ENCODE data around the gene CCDC185.
A peak's percentile ranks its signal among the peaks of the same experiment; 100 is the strongest.

The CCDC185 gene

DNA sequence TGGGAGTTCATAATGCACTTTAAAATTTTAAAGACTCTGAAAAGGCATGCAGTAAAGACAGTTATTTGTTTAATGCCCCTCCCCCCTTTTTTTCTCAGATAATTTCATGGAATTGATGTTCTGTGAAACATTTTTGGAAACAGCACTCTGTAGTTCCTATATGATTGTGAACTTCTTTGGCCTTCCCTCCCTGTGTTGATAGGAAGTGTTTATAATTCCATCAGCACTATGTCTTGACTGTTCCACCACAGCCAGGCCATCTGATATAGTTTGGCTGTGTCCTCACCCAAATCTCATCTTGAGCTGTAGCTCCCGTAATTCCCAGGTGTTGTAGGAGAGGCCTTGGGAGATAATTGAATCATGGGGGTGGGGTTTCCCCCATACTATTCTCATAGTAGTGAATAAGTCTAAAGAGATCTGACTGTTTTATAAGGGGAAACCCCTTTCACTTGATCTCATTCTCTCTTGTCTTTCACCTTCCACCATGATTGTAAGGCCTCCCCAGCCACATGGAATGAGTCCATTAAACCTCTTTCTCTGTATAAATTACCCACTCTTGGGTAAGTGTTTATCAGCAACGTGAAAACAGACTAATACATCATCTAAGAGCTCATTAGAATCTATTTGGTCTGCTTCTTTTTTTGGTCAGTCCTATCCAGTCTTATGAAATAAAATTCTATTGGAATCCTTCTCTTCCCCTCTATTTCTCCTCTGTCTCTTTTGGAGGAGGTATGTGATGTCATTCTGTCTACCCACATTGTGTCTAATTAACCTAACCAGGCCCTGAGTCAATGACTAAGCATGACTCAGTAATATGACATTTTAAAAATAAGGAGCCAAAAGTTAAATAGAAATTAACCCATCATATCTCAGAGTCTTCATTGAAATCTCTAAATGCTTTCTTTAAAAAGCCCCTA is 8.9 kb downstream of the CCDC185 start:
- CTCF ChIA-PET, result interaction anchor here (0.6 to 0.9 kb wide), 3 partner anchors 212 to 285 kb away, joined by 3 to 6 read pairs (median 3); no protein-coding TSS in a partner anchor
- no peaks in the 10 kb centered on the region for H3K9me3 ChIP-seq (ENCODE audit: control insufficient read depth, insufficient read depth, low read depth, low read length)
- no peak overlapping the region for H3K4me3 ChIP-seq (ENCODE audit: low read depth, low read length)
- 0 out of 2 replicates have a peak, but pooled peaks cover 4% of the 10 kb centered on the region for H3K4me1 ChIP-seq (ENCODE audit: control insufficient read depth, insufficient read depth, low read length)
- H3K27ac ChIP-seq (ENCODE audit: extremely low read depth, low read depth, low read length), result no peak overlapping the region
- POLR2A ChIA-PET, result no interaction called here
- no peaks in the 10 kb centered on the region for H3K36me3 ChIP-seq (ENCODE audit: control insufficient read depth in 2 of 2, insufficient read depth in 1 of 2, low read length in 2 of 2)
- no peak for TF ChIP-seq ZNF514 (tag by site-specific recombination; IDR thresholded peaks at IDR 0.05)
- TF ChIP-seq KLF16 (tag by site-specific recombination; IDR thresholded peaks at IDR 0.05), result no peak
- TF ChIP-seq, protein P1, sequence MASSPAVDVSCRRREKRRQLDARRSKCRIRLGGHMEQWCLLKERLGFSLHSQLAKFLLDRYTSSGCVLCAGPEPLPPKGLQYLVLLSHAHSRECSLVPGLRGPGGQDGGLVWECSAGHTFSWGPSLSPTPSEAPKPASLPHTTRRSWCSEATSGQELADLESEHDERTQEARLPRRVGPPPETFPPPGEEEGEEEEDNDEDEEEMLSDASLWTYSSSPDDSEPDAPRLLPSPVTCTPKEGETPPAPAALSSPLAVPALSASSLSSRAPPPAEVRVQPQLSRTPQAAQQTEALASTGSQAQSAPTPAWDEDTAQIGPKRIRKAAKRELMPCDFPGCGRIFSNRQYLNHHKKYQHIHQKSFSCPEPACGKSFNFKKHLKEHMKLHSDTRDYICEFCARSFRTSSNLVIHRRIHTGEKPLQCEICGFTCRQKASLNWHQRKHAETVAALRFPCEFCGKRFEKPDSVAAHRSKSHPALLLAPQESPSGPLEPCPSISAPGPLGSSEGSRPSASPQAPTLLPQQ (tag by site-specific recombination; IDR thresholded peaks at IDR 0.05), result no peak
- TF ChIP-seq, protein P2, sequence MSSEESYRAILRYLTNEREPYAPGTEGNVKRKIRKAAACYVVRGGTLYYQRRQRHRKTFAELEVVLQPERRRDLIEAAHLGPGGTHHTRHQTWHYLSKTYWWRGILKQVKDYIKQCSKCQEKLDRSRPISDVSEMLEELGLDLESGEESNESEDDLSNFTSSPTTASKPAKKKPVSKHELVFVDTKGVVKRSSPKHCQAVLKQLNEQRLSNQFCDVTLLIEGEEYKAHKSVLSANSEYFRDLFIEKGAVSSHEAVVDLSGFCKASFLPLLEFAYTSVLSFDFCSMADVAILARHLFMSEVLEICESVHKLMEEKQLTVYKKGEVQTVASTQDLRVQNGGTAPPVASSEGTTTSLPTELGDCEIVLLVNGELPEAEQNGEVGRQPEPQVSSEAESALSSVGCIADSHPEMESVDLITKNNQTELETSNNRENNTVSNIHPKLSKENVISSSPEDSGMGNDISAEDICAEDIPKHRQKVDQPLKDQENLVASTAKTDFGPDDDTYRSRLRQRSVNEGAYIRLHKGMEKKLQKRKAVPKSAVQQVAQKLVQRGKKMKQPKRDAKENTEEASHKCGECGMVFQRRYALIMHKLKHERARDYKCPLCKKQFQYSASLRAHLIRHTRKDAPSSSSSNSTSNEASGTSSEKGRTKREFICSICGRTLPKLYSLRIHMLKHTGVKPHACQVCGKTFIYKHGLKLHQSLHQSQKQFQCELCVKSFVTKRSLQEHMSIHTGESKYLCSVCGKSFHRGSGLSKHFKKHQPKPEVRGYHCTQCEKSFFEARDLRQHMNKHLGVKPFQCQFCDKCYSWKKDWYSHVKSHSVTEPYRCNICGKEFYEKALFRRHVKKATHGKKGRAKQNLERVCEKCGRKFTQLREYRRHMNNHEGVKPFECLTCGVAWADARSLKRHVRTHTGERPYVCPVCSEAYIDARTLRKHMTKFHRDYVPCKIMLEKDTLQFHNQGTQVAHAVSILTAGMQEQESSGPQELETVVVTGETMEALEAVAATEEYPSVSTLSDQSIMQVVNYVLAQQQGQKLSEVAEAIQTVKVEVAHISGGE (tag by site-specific recombination; conservative IDR thresholded peaks at IDR 0.05; ENCODE audit: low read depth), result no peak
- TF ChIP-seq ZBTB17 (tag by site-specific recombination; IDR thresholded peaks at IDR 0.05), result no peak
- TF ChIP-seq ZNF560 (tag by site-specific recombination; IDR thresholded peaks at IDR 0.05; ENCODE audit: borderline replicate concordance), result no peak
- TF ChIP-seq, protein P3, sequence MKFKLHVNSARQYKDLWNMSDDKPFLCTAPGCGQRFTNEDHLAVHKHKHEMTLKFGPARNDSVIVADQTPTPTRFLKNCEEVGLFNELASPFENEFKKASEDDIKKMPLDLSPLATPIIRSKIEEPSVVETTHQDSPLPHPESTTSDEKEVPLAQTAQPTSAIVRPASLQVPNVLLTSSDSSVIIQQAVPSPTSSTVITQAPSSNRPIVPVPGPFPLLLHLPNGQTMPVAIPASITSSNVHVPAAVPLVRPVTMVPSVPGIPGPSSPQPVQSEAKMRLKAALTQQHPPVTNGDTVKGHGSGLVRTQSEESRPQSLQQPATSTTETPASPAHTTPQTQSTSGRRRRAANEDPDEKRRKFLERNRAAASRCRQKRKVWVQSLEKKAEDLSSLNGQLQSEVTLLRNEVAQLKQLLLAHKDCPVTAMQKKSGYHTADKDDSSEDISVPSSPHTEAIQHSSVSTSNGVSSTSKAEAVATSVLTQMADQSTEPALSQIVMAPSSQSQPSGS (tag by site-specific recombination; IDR thresholded peaks at IDR 0.05; ENCODE audit: low read depth), result peak; percentile 55
- TF ChIP-seq KLF8 (tag by site-specific recombination; IDR thresholded peaks at IDR 0.05), result 0 out of 2 replicates have a peak, but pooled peaks have one; percentile 50
- TF ChIP-seq, protein P4, sequence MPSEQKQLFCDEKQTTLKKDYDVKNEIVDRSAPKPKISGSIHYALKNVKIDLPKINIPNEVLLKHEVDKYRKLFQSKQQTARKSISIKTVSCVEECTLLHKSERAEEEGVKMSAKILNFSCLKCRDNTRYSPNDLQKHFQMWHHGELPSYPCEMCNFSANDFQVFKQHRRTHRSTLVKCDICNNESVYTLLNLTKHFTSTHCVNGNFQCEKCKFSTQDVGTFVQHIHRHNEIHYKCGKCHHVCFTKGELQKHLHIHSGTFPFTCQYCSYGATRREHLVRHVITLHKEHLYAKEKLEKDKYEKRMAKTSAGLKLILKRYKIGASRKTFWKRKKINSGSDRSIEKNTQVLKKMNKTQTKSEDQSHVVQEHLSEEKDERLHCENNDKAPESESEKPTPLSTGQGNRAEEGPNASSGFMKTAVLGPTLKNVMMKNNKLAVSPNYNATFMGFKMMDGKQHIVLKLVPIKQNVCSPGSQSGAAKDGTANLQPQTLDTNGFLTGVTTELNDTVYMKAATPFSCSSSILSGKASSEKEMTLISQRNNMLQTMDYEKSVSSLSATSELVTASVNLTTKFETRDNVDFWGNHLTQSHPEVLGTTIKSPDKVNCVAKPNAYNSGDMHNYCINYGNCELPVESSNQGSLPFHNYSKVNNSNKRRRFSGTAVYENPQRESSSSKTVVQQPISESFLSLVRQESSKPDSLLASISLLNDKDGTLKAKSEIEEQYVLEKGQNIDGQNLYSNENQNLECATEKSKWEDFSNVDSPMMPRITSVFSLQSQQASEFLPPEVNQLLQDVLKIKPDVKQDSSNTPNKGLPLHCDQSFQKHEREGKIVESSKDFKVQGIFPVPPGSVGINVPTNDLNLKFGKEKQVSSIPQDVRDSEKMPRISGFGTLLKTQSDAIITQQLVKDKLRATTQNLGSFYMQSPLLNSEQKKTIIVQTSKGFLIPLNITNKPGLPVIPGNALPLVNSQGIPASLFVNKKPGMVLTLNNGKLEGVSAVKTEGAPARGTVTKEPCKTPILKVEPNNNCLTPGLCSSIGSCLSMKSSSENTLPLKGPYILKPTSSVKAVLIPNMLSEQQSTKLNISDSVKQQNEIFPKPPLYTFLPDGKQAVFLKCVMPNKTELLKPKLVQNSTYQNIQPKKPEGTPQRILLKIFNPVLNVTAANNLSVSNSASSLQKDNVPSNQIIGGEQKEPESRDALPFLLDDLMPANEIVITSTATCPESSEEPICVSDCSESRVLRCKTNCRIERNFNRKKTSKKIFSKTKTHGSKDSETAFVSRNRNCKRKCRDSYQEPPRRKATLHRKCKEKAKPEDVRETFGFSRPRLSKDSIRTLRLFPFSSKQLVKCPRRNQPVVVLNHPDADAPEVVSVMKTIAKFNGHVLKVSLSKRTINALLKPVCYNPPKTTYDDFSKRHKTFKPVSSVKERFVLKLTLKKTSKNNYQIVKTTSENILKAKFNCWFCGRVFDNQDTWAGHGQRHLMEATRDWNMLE (tag by site-specific recombination; conservative IDR thresholded peaks at IDR 0.05; ENCODE audit: low read depth), result peak; percentile 44; the same call in 1 of the 2 replicates
- no peak for TF ChIP-seq ZFP37 (tag by site-specific recombination; IDR thresholded peaks at IDR 0.05)
- TF ChIP-seq ZNF292 (tag by site-specific recombination; IDR thresholded peaks at IDR 0.05; ENCODE audit: borderline replicate concordance, low read depth), result no peak
- TF ChIP-seq ZNF366 (tag by site-specific recombination; conservative IDR thresholded peaks at IDR 0.05), result peak; percentile 52; the same call in 1 of the 2 replicates
- no peak for TF ChIP-seq ZNF140 (tag by site-specific recombination; IDR thresholded peaks at IDR 0.05)
- no peak for TF ChIP-seq ZNF121 (tag by site-specific recombination; IDR thresholded peaks at IDR 0.05)
- peak; percentile 89 for TF ChIP-seq ZNF184 (tag by site-specific recombination; IDR thresholded peaks at IDR 0.05)
- TF ChIP-seq ZNF624 (tag by site-specific recombination; IDR thresholded peaks at IDR 0.05), result no peak
- TF ChIP-seq ZNF335 (tag by site-specific recombination; conservative IDR thresholded peaks at IDR 0.05), result 0 out of 2 replicates have a peak, but pooled peaks have one; percentile 13
- TF ChIP-seq ZNF629 (tag by site-specific recombination; IDR thresholded peaks at IDR 0.05), result peak; percentile 73
- TF ChIP-seq ZBTB21 (tag by site-specific recombination; IDR thresholded peaks at IDR 0.05), result peak; percentile 78
- TF ChIP-seq, protein P5, sequence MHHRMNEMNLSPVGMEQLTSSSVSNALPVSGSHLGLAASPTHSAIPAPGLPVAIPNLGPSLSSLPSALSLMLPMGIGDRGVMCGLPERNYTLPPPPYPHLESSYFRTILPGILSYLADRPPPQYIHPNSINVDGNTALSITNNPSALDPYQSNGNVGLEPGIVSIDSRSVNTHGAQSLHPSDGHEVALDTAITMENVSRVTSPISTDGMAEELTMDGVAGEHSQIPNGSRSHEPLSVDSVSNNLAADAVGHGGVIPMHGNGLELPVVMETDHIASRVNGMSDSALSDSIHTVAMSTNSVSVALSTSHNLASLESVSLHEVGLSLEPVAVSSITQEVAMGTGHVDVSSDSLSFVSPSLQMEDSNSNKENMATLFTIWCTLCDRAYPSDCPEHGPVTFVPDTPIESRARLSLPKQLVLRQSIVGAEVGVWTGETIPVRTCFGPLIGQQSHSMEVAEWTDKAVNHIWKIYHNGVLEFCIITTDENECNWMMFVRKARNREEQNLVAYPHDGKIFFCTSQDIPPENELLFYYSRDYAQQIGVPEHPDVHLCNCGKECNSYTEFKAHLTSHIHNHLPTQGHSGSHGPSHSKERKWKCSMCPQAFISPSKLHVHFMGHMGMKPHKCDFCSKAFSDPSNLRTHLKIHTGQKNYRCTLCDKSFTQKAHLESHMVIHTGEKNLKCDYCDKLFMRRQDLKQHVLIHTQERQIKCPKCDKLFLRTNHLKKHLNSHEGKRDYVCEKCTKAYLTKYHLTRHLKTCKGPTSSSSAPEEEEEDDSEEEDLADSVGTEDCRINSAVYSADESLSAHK (tag by site-specific recombination; IDR thresholded peaks at IDR 0.05), result no peak
- TF ChIP-seq, protein P6, sequence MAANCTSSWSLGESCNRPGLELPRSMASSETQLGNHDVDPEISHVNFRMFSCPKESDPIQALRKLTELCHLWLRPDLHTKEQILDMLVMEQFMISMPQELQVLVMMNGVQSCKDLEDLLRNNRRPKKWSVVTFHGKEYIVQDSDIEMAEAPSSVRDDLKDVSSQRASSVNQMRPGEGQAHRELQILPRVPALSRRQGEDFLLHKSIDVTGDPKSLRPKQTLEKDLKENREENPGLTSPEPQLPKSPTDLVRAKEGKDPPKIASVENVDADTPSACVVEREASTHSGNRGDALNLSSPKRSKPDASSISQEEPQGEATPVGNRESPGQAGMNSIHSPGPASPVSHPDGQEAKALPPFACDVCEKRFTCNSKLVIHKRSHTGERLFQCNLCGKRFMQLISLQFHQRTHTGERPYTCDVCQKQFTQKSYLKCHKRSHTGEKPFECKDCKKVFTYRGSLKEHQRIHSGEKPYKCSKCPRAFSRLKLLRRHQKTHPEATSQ (tag by site-specific recombination; IDR thresholded peaks at IDR 0.05), result no peak

Data from HEK293 (cell line).